Middle frontal gyrus (tissue), 1 donor: ENCODE data around the gene AK8.

Experiments used
- DNase-seq: peaks from one replicate; pipeline ENCODE4 v3.0.0-alpha.2; 2015; ENCODE audit warnings: low spot score; ENCODE audit errors: extremely low spot score

Gene AK8

GRCh38 chr9:132858751-132859150 is 19.3 kb downstream of the AK8 start:
- no peak for DNase-seq

DNA sequence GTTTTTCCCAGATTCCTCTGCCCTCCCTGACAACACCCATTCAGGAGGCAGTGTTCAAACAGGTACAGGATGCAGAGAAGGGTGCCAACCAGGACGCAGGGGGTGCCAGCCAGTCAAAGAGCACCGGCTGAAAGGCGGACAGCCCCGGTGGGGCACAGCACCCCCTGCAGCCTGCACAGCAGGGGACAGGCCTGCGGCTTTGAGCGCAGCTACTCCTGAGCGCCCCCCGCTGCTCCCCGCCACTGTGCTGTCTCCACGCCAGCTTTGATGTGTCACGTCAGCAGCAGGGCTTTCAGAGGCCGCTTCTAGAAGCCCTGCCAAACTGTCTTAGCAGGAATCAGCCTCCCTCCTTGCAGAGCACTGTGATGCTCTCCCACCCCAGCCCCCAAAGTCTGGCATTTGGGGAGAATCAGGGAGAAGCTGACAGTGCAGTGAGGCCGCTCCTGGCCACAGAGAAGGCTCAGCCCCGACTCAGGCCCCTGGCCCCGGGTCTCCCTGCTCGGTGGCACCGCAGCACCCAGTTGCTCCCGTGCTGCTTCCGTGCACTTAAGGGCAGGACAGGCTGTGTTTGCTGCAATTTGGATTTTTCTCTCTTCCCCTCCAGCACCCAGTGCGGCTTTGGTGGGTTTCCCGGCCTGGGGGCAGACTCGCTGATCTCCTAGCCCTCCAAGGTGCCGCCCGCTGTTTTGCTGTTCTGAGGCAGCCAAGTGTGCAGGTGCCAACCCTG is 20.3 kb downstream of the AK8 start:
- no peak for DNase-seq

DNA sequence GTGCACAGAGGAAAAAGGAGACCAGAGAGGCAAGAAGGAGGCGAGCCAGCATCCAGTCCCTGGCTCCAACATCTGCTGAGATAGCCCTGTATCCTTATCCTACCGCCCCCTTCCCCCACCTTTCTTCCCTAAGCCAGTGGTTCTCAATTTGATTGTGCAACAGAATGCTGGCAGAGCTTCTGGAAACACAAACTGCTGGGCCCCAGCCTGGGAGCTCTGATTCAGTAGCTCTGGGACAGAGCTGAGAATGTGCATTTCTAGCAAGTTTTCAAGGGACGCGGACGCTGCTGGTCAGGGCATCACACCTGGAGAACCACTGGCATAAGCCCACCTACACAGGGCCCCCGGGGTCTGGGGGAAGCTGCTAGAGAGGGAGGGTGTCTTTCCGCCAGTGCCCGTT is 21.1 kb downstream of the AK8 start:
- DNase-seq: no peak

DNA sequence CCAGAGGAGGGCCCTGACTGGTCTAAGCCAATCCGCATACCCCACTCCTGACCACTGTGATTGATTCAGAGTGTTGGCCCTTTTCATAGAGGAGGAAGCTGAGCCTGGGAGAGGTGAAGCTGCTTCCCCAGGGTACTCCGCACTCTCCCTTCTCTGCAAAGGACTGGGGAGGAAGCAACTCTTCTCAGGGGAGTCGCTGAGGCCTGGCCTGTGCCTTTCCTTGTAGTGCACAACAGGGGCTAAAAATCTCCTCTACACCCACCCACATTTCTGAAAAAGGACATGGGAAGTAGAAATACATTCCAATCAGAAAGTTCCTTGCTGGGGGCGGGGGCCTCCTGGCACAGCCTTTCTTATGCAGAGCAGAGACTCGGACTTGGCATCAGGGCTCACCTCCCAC is 22.2 kb downstream of the AK8 start:
- DNase-seq: no peak

DNA sequence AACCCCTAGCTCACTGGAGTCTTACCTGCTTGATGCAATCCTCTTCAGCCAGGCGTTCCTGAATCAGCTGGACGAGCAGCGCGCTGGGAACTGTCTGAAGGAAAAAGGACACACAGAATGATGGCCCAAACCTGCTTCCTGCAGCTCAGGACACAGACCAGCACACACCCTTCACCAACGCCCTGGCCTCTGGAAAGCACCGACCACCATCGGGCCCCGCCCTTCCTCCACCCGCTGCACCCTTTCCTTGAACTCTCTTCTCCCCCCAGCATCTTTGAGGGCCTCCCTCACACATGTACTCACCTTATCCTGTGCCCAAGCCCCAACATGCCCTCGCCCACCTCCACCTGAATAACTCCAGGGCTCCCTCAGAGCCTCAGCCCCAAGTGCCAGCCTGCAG is 23.3 kb downstream of the AK8 start:
- no peak for DNase-seq

DNA sequence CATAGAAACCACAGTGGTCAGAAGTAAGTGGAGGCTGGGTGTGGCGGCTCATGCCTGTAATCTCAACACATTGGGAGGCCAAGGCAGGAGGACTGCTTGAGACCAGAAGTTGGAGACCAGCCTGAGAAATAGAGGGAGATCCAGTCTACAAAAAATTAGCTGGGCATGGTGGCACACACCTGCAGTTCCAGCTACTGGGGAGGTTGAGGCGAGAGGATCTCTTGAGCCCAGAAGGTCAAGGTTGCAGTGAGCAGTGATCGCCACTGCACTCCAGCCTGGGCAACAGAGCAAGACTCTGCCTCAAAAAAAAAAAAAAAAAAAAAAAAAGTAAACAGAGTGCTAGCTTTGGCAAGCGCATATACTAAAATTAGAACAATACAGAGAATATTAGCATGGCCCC is 24.6 kb downstream of the AK8 start:
- DNase-seq: no peak

DNA sequence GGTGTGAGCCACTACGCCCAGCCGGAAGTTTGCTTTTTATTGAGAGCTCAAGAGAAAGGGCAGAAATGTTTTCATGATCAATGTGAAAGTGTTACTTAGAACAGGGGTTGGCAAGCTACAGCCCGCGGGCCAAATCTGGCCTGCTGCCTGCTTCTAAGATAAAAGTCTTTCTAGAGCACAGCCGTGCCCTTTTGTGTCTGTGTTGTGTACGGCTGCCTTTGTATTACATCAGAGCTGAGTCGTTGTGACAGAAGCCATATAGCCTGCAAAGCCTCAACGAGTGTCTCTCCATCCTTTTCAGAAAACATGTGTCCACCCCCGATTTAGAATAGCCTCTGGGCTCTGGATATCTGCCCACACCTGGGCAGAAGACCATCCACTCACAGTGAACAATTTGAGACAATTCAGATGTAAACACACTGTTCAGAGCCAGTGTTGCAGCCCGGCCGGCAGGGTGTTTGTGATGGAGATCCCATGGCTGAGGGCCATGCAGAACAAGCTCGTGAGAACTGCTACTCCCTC is 28.8 kb downstream of the AK8 start:
- no peak for DNase-seq

DNA sequence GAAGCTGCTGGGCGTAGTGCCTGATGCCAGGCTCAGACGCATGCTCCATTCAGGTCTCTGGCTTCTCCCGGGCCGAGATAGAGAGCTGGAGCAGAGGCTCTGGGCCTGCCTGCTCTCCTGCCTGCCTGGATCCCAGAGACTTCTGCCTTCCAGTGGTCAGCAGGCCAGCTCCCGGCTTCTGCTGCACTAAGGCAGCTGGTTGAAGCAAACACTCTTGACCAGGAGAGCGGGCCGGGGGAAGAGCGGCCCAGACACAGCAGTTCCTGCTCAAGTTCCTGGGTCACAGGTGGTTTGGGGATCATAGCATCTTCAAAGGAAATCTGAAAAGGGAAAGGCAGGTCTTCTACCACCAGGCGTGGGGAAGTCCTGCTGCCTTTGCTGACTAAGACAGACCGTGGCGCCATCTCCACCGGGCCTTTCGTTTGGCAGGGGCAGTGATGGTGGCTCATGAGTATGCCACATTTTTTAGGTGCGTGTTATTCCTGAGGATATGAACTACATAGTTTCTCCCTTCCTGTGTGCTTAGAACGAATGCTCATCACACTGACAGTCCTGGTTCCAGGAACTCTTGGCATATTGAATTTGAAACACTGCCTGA is 31.1 kb downstream of the AK8 start:
- no peak for DNase-seq

DNA sequence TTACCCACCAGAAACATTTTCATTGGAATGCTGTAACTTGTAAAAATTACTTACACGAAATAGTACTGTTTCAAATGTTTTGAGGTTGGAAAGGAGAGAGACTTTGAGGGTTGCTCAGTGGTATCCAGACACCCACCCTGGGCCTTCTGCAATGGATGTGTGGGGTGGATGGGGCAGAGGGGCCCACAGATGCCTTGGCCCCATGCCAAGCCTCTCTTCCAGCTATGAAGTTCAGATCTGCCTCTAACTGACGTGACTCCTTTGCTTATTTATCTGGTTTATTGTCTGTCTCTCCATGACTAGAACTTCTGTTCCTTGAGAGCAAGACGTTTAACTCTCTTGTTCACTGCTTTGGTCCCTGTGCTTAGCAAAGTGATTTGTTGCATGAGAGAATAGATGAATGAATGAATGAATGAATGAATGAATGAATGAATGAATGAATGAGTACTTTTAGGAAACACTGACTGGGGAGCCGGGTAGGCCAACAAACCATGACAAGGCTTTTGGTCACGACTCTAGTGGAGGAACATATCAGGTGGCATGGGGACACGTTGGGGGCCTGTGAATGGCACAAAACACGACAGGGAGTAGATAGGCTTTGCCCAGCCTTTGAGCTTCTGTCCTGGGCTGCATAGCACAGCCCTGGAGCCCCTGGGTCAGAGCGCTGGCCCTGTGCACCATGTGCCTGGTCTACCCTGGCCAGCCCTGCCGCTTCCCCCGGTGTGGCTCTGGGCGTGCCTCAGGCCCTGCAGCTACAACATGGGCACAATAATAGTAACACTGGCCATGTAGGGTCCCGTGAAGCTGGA is 31.8 kb downstream of the AK8 start:
- DNase-seq: no peak

DNA sequence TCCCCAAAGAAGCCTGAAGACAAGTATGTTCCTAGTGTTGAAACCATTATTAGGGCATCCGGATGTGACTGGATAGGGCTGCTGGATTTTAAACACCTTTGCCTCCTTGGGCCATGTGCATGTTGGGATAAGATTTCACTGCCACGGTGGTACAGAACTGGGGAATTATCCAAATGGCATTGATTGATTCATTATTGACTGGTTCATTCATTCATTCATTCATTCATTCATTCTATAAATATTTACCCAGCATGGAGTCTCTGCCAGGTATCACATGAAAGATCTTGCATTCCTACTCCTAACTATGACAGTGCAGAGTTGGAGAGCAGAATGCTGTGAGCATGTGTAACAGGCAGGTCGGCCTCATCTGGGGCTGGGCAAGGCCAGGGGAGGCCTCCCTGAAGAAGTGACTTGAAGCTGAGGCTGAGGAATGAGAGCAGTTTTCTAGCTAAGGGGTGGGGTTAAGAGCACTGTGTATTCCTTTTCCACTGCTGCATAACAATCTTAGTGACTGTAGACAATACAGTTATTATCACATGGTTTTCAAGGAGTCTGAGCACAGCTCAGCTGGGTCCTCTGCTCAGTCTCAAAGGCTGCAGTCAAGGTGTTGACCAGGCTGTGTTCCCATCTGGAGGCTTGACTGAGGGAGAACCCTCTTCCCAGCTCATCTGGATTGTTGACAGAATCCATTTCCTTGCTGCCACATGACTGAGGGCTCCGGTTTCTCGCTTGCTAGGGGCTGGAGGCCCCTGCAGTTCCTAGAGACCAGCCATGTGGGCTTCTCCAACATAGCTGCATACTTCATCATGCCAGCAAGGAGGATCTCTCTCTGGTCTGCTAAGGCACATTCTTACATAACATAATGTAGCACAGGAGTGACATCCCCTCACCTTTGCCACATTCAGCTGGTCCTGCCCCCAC is 35.7 kb downstream of the AK8 start:
- no peak for DNase-seq

GRCh38 chr9:132840980-132841379 is 37.1 kb downstream of the AK8 start:
- DNase-seq: no peak

- DNase-seq: no peak
Measured at GRCh38 chr9:132838291-132838690, 39.8 kb downstream of the AK8 start.

DNA sequence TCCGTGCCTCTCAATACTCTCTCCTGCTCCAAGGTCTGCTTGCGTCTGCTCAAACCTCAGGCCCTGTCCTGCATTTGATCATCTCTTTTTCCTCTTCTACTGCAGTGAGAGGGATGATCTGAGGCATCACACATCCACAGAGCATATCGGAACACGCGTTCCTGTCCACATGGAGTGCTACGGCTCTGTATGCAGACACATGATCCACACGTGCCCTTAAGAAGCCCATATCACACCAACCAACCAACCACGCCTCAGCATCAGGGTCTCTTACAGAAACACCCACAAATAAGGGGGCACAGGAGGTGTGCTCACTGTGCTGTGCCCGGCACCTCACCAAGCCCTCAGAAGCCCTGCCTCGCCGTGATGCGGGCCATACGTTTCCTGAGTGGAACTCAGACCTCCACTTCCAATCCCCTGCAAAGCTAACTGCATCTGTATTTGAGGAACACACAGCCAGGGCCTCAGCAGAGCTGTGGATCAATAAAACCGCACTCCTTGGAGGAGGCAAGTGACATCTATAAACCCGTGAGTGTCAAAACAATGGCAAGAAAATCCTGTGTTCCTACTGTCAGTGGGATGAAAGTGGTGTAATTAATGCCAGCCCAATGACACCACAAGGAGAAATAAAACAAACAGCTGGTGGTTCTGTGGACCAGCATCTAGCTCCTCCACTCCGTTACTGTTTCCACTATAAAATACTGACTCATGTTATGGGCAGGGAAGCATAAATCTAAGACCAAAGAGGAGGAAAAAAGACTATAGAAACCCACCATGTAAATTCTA is 40.4 kb downstream of the AK8 start:
- no peak for DNase-seq

DNA sequence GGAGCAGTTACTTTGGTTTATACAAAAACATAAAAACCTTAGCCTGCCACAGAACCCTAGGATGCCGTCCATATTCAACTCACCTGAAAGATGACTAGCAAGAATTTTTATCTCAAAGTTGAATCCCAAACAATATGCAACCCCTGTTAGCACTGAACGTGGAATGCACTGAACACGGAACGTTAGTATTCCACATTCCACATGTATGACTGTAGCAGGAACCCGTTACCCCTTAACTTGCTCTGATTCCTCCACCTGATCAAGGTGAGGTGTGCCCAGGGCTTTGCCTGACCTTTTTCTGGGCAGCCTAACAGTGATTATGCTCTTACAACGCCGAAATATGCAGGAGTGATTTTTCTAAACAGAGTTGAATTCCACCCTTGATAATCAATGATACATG is 43.7 kb downstream of the AK8 start:
- no peak for DNase-seq

DNA sequence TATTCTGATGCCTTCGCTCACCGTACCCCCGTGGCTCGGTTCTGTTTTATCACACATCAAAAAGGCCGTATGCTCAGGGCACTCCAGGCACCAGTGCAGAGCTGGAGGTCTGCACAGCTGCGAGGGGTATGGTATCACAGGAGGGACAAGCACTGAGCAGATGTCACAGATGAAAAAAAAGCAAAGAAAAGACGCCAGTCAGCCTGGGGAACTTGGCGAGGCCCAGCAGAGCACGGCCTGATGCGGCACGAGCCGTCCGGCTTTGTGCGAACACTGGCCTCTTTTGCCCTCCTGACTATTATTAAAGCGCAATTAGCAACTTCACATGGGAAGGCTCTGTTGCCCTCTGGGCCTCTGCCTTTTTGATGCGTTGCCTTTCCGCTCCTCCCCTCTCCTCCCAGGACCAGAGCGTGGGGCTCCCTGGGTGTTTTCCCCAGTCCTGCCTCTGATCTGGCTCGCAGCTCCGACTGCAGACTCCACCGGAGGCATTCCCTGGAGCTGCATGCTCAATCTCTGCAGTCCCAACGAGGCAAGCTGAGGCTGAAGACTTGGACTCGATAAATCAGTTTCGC is 44.4 kb downstream of the AK8 start:
- no peak for DNase-seq

GRCh38 chr9:132832171-132832881 is 45.8 kb downstream of the AK8 start:
- DNase-seq: no peak

DNA sequence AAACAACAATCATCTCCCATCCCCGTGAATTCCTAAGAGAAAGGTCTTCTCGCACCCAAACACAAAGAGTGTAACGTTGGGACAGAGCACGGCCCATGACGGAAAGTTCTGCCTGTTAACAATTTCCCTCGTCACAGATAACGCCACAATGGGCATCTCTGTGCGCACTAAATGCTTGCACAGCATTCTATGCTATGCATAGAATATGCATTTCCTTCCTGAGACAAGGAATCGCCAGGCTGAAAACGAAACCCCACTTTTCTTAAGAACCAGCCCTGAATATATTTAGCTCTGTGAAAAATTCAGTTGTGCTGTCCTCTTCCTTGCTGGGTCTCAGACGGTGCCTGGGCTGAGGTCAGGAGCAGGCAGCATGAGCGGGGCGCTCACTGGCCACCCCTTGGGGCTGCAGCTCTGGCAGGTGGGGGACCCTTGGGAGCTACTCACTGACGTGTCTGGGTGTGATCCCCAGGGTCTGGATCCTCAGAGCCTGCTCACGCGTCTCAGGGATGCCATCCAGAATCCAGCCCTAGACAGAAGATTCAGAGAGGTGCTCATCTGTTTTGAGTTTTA is 49.8 kb downstream of the AK8 start:
- DNase-seq: no peak

DNA sequence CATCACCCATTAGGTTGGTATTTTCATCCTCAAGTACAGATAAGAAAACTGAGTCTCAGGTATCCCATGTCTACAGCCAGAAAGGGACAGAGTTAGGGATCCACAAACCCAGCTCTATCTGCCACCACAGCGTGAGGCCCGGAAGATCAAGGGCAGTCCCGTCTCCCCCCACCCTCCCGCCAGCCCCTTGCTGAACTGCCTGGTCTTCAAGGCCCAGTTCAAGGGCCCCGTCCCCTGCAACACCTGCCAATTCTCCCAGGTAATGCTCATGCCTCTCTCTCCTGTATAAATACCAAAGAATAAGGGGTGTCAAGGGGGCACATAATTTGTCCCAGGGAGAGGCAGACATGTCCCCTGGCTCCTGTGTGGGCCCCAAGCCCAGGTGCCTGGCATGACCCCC is 50.7 kb downstream of the AK8 start:
- no peak for DNase-seq
